Measurements from ENCODE around the gene ECE1. TPM values are rescaled to one million over a fixed set of nuclear protein-coding genes. Genes with fewer than 3 reads are reported as not detected.

ECE1 gene
- total RNA-seq, 1 donor: 32.6 TPM

DNA sequence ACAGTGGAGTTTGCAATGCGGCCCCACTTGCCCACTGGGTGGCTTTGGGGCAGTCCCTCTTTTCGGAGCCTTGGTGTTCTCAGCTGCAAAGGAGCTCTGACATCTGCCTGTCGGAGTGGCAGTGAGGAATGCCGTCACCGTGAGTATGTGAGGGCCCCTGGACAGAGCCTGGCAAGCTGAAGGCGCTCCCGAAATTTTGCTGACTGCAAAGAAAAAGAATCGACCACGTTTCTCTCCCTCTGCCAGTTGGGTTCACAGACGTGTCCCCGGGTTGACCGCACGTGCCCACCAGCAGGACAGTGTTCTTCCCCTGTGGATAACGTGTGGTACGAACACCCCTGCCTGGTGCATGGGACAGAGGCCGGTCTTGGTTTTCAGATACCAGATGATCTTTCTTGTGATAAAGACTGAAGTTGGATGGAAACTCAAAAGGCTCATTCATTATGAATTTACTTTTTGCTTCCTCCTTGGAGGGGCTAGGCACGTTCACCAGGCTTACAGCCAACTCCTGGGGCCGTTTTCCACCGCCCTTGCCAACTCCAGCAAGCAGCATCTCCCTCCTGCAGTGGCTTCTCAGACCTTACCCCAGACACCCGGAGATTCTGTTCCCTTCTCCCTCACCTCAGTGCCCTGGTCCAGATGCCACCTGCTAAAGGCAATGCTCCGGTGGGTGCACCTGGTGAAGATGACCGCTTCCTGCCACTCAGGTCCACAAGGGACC is 29.7 kb downstream of the ECE1 start:
- peaks cover 22% of the 10 kb centered on the region for H3K4me1 ChIP-seq (ENCODE audit: insufficient read depth, low read length)
- H2AFZ ChIP-seq (ENCODE audit: low read length): no peak overlapping the region
- no peaks in the 10 kb centered on the region for H4K20me1 ChIP-seq (ENCODE audit: insufficient read depth, low read length)
- DNase-seq (ENCODE audit: insufficient read length, low spot score, missing footprints): peak; percentile 26
- H3K27ac ChIP-seq (ENCODE audit: low read depth, low read length): peak overlapping the region; percentile 98
- TF ChIP-seq CTCF (IDR thresholded peaks at IDR 0.05; ENCODE audit: extremely low read depth, low read depth, low read length): no peak
- H3K4me2 ChIP-seq (ENCODE audit: insufficient read depth, low read length): no peak overlapping the region
- H3K79me2 ChIP-seq (ENCODE audit: insufficient read depth, low read length): no peaks in the 10 kb centered on the region
- H3K9me3 ChIP-seq (ENCODE audit: low read depth, low read length): no peaks in the 10 kb centered on the region
- H3K4me3 ChIP-seq (ENCODE audit: insufficient read depth, low read length): no peak overlapping the region
- peaks cover 11% of the 10 kb centered on the region for H3K36me3 ChIP-seq (ENCODE audit: insufficient read depth, low read length)
- H3K27me3 ChIP-seq (ENCODE audit: insufficient read depth, low read length): no peaks in the 10 kb centered on the region

DNA sequence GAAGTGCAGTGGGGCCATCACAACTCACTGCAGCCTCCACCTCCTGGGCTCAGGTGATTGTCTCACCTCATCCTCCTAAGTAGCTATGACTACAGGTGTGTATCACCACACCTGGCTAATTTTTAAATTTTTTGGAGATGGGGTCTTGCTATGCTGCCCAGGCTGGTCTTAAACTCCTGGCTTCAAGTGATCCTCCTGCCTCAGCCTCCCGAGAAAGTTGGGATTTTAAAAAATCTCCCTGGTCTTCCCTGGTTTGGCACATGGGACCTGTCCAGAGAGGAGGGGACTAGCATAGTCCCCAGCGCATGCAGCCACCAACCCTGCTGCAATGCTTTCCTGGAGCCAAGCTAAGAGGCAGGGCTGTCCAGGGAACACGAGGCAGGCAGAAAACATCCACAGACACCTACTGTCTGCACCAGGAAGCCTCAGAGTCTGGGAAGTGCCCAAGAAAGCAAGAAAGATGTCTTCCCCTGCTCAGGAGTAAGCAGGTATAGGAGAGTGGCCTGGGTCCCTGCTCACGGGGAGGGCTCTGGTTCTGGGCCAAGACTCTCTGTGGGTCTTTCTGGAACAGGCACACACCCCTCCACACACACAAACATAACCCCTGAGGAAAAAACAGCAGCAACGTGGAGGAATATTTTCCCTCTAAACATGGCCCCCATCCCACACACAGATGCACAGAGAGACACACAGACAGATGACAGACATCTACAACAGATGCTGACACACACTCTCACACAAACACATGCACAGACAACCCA is 30.8 kb downstream of the ECE1 start:
- TF ChIP-seq CTCF (IDR thresholded peaks at IDR 0.05; ENCODE audit: extremely low read depth, low read depth, low read length): no peak
- no peak overlapping the region for H3K4me2 ChIP-seq (ENCODE audit: insufficient read depth, low read length)
- no peaks in the 10 kb centered on the region for H3K27me3 ChIP-seq (ENCODE audit: insufficient read depth, low read length)
- H3K36me3 ChIP-seq (ENCODE audit: insufficient read depth, low read length): peaks cover 13% of the 10 kb centered on the region
- H2AFZ ChIP-seq (ENCODE audit: low read length): no peak overlapping the region
- no peaks in the 10 kb centered on the region for H4K20me1 ChIP-seq (ENCODE audit: insufficient read depth, low read length)
- H3K4me1 ChIP-seq (ENCODE audit: insufficient read depth, low read length): peaks cover 22% of the 10 kb centered on the region
- H3K79me2 ChIP-seq (ENCODE audit: insufficient read depth, low read length): no peaks in the 10 kb centered on the region
- H3K27ac ChIP-seq (ENCODE audit: low read depth, low read length): no peak overlapping the region
- no peak overlapping the region for H3K4me3 ChIP-seq (ENCODE audit: insufficient read depth, low read length)
- H3K9me3 ChIP-seq (ENCODE audit: low read depth, low read length): no peaks in the 10 kb centered on the region
- DNase-seq (ENCODE audit: insufficient read length, low spot score, missing footprints): peak; percentile 39

- Histone ChIP-seq H3K9me3 (ENCODE audit: low read depth, low read length) (no peaks in the 10 kb centered on the region), H3K4me3 (ENCODE audit: insufficient read depth, low read length) (no peak overlapping the region), H3K27me3 (ENCODE audit: insufficient read depth, low read length) (no peaks in the 10 kb centered on the region), H3K79me2 (ENCODE audit: insufficient read depth, low read length) (no peaks in the 10 kb centered on the region), H2AFZ (ENCODE audit: low read length) (no peak overlapping the region), H3K4me1 (ENCODE audit: insufficient read depth, low read length) (peaks cover 22% of the 10 kb centered on the region), H4K20me1 (ENCODE audit: insufficient read depth, low read length) (no peaks in the 10 kb centered on the region), H3K4me2 (ENCODE audit: insufficient read depth, low read length) (no peak overlapping the region), H3K27ac (ENCODE audit: low read depth, low read length) (no peak overlapping the region), H3K36me3 (ENCODE audit: insufficient read depth, low read length) (peaks cover 13% of the 10 kb centered on the region)
- no peak for TF ChIP-seq CTCF (IDR thresholded peaks at IDR 0.05; ENCODE audit: extremely low read depth, low read depth, low read length)
- peak; percentile 8 for DNase-seq (ENCODE audit: insufficient read length, low spot score, missing footprints)
Measured at GRCh38 chr1:21258331-21259134, 31.7 kb downstream of the ECE1 start.
